ENCODE measurements around the gene AGBL4.

The AGBL4 gene

GRCh38 chr1:48678710-48679505 is 1344.8 kb downstream of the AGBL4 start:
- H3K4ac ChIP-seq (ENCODE audit: low read depth in 1 of 2, low read length in 2 of 2) = no peak overlapping the region
- H2BK5ac ChIP-seq (ENCODE audit: low read depth, low read length, poor library complexity, severe bottlenecking) = no peak overlapping the region
- no peak overlapping the region for H2BK120ac ChIP-seq (ENCODE audit: low read depth, low read length)
- DNase-seq = no peak
- no peak overlapping the region for H3K27ac ChIP-seq (ENCODE audit: low read length, poor library complexity, severe bottlenecking)
- H2BK15ac ChIP-seq (ENCODE audit: low read depth, poor library complexity, severe bottlenecking) = no peak overlapping the region
- H2AFZ ChIP-seq (ENCODE audit: low read depth, low read length) = no peak overlapping the region
- H3K36me3 ChIP-seq (ENCODE audit: control insufficient read depth in 1 of 2, insufficient read depth in 2 of 2, low read depth in 1 of 2, low read length in 2 of 2) = no peaks in the 10 kb centered on the region
- no peak overlapping the region for H4K91ac ChIP-seq (ENCODE audit: low read length)
- no peak overlapping the region for H3K14ac ChIP-seq (ENCODE audit: low read length in 2 of 2)
- H3K79me1 ChIP-seq (replicated peaks; ENCODE audit: low read length, poor library complexity, severe bottlenecking) = no peaks in the 10 kb centered on the region
- H3K23ac ChIP-seq (ENCODE audit: low read length in 2 of 2) = no peak overlapping the region
- no peak overlapping the region for H3K18ac ChIP-seq (ENCODE audit: low read depth in 1 of 2, low read length in 2 of 2)
- no peaks in the 10 kb centered on the region for H3K27me3 ChIP-seq (ENCODE audit: control insufficient read depth in 1 of 2, insufficient read depth in 1 of 2, low read length in 2 of 2)
- no peaks in the 10 kb centered on the region for H3K9me3 ChIP-seq (ENCODE audit: control insufficient read depth, low read length)
- no peak overlapping the region for H3K4me2 ChIP-seq (ENCODE audit: low read length, poor library complexity, severe bottlenecking)
- 81% methylated on average over 3 of the region's 3 CpGs for WGBS
- H2BK12ac ChIP-seq (ENCODE audit: low read length in 2 of 2) = no peak overlapping the region
- H4K8ac ChIP-seq (ENCODE audit: low read length) = no peak overlapping the region
- peaks cover 20% of the 10 kb centered on the region for H3K4me1 ChIP-seq (ENCODE audit: control insufficient read depth, insufficient read depth, low read depth, low read length)
- no peak overlapping the region for H3K4me3 ChIP-seq (ENCODE audit: insufficient read depth in 1 of 2, low read depth in 1 of 2, low read length in 2 of 2)
- H2AK5ac ChIP-seq (ENCODE audit: low read length, severe bottlenecking) = no peak overlapping the region
- no peak overlapping the region for H3K9ac ChIP-seq (ENCODE audit: low read length)

GRCh38 chr1:48677306-48678287 is 1346.2 kb downstream of the AGBL4 start:
- no peak overlapping the region for H2AK5ac ChIP-seq (ENCODE audit: low read length, severe bottlenecking)
- no peak overlapping the region for H3K4ac ChIP-seq (ENCODE audit: low read depth in 1 of 2, low read length in 2 of 2)
- no peak overlapping the region for H3K23ac ChIP-seq (ENCODE audit: low read length in 2 of 2)
- no peak overlapping the region for H2BK120ac ChIP-seq (ENCODE audit: low read depth, low read length)
- no peak overlapping the region for H3K14ac ChIP-seq (ENCODE audit: low read length in 2 of 2)
- no peak overlapping the region for H3K4me3 ChIP-seq (ENCODE audit: insufficient read depth in 1 of 2, low read depth in 1 of 2, low read length in 2 of 2)
- H3K79me1 ChIP-seq (replicated peaks; ENCODE audit: low read length, poor library complexity, severe bottlenecking) = no peaks in the 10 kb centered on the region
- H4K8ac ChIP-seq (ENCODE audit: low read length) = no peak overlapping the region
- peak; percentile 27 for DNase-seq
- no peak overlapping the region for H3K4me2 ChIP-seq (ENCODE audit: low read length, poor library complexity, severe bottlenecking)
- no peak overlapping the region for H4K91ac ChIP-seq (ENCODE audit: low read length)
- no peak overlapping the region for H3K27ac ChIP-seq (ENCODE audit: low read length, poor library complexity, severe bottlenecking)
- peaks cover 21% of the 10 kb centered on the region for H3K4me1 ChIP-seq (ENCODE audit: control insufficient read depth, insufficient read depth, low read depth, low read length)
- H2BK12ac ChIP-seq (ENCODE audit: low read length in 2 of 2) = no peak overlapping the region
- H2BK5ac ChIP-seq (ENCODE audit: low read depth, low read length, poor library complexity, severe bottlenecking) = no peak overlapping the region
- no peaks in the 10 kb centered on the region for H3K9me3 ChIP-seq (ENCODE audit: control insufficient read depth, low read length)
- H3K27me3 ChIP-seq (ENCODE audit: control insufficient read depth in 1 of 2, insufficient read depth in 1 of 2, low read length in 2 of 2) = no peaks in the 10 kb centered on the region
- H2BK15ac ChIP-seq (ENCODE audit: low read depth, poor library complexity, severe bottlenecking) = no peak overlapping the region
- 55% methylated on average over 22 of the region's 22 CpGs for WGBS
- no peak overlapping the region for H2AFZ ChIP-seq (ENCODE audit: low read depth, low read length)
- H3K36me3 ChIP-seq (ENCODE audit: control insufficient read depth in 1 of 2, insufficient read depth in 2 of 2, low read depth in 1 of 2, low read length in 2 of 2) = no peaks in the 10 kb centered on the region
- H3K9ac ChIP-seq (ENCODE audit: low read length) = no peak overlapping the region
- H3K18ac ChIP-seq (ENCODE audit: low read depth in 1 of 2, low read length in 2 of 2) = no peak overlapping the region

- Histone ChIP-seq H2AFZ (ENCODE audit: low read depth, low read length) (no peak overlapping the region), H3K27me3 (ENCODE audit: control insufficient read depth in 1 of 2, insufficient read depth in 1 of 2, low read length in 2 of 2) (no peaks in the 10 kb centered on the region), H3K79me1 (replicated peaks; ENCODE audit: low read length, poor library complexity, severe bottlenecking) (no peaks in the 10 kb centered on the region), H3K36me3 (ENCODE audit: control insufficient read depth in 1 of 2, insufficient read depth in 2 of 2, low read depth in 1 of 2, low read length in 2 of 2) (no peaks in the 10 kb centered on the region), H3K4me3 (ENCODE audit: insufficient read depth in 1 of 2, low read depth in 1 of 2, low read length in 2 of 2) (no peak overlapping the region), H3K14ac (ENCODE audit: low read length in 2 of 2) (no peak overlapping the region), H3K4me2 (ENCODE audit: low read length, poor library complexity, severe bottlenecking) (no peak overlapping the region), H4K91ac (ENCODE audit: low read length) (no peak overlapping the region), H2BK120ac (ENCODE audit: low read depth, low read length) (no peak overlapping the region), H2BK12ac (ENCODE audit: low read length in 2 of 2) (no peak overlapping the region), H2AK5ac (ENCODE audit: low read length, severe bottlenecking) (no peak overlapping the region), H3K23ac (ENCODE audit: low read length in 2 of 2) (no peak overlapping the region), H2BK15ac (ENCODE audit: low read depth, poor library complexity, severe bottlenecking) (no peak overlapping the region), H3K4ac (ENCODE audit: low read depth in 1 of 2, low read length in 2 of 2) (no peak overlapping the region), H3K4me1 (ENCODE audit: control insufficient read depth, insufficient read depth, low read depth, low read length) (peaks cover 21% of the 10 kb centered on the region), H4K8ac (ENCODE audit: low read length) (no peak overlapping the region), H3K27ac (ENCODE audit: low read length, poor library complexity, severe bottlenecking) (no peak overlapping the region), H3K9ac (ENCODE audit: low read length) (no peak overlapping the region), H3K18ac (ENCODE audit: low read depth in 1 of 2, low read length in 2 of 2) (no peak overlapping the region), H3K9me3 (ENCODE audit: control insufficient read depth, low read length) (no peaks in the 10 kb centered on the region), H2BK5ac (ENCODE audit: low read depth, low read length, poor library complexity, severe bottlenecking) (no peak overlapping the region)
- 67% methylated on average over 1 of the region's 2 CpGs for WGBS
- no peak for DNase-seq
These were observed 1346.9 kb downstream of the AGBL4 start for GRCh38 chr1:48676822-48677221.

- Histone ChIP-seq H3K4ac (ENCODE audit: low read depth in 1 of 2, low read length in 2 of 2) (no peak overlapping the region), H4K8ac (ENCODE audit: low read length) (no peak overlapping the region), H3K4me1 (ENCODE audit: control insufficient read depth, insufficient read depth, low read depth, low read length) (peaks cover 19% of the 10 kb centered on the region), H2AK5ac (ENCODE audit: low read length, severe bottlenecking) (peak overlapping the region; percentile 5), H3K36me3 (ENCODE audit: control insufficient read depth in 1 of 2, insufficient read depth in 2 of 2, low read depth in 1 of 2, low read length in 2 of 2) (no peaks in the 10 kb centered on the region), H3K9ac (ENCODE audit: low read length) (no peak overlapping the region), H3K4me3 (ENCODE audit: insufficient read depth in 1 of 2, low read depth in 1 of 2, low read length in 2 of 2) (no peak overlapping the region), H3K14ac (ENCODE audit: low read length in 2 of 2) (no peak overlapping the region), H3K27ac (ENCODE audit: low read length, poor library complexity, severe bottlenecking) (no peak overlapping the region), H3K9me3 (ENCODE audit: control insufficient read depth, low read length) (no peaks in the 10 kb centered on the region), H2BK5ac (ENCODE audit: low read depth, low read length, poor library complexity, severe bottlenecking) (no peak overlapping the region), H2BK120ac (ENCODE audit: low read depth, low read length) (no peak overlapping the region), H4K91ac (ENCODE audit: low read length) (no peak overlapping the region), H3K79me1 (replicated peaks; ENCODE audit: low read length, poor library complexity, severe bottlenecking) (no peaks in the 10 kb centered on the region), H3K18ac (ENCODE audit: low read depth in 1 of 2, low read length in 2 of 2) (no peak overlapping the region), H2BK12ac (ENCODE audit: low read length in 2 of 2) (no peak overlapping the region), H3K27me3 (ENCODE audit: control insufficient read depth in 1 of 2, insufficient read depth in 1 of 2, low read length in 2 of 2) (no peaks in the 10 kb centered on the region), H2BK15ac (ENCODE audit: low read depth, poor library complexity, severe bottlenecking) (no peak overlapping the region), H3K4me2 (ENCODE audit: low read length, poor library complexity, severe bottlenecking) (no peak overlapping the region), H2AFZ (ENCODE audit: low read depth, low read length) (no peak overlapping the region), H3K23ac (ENCODE audit: low read length in 2 of 2) (no peak overlapping the region)
- no peak for DNase-seq
- WGBS = 81% methylated on average over 5 of the region's 7 CpGs
These were observed 1347.4 kb downstream of the AGBL4 start for GRCh38 chr1:48676376-48676775.

All from mesenchymal stem cell (in vitro differentiated cells and primary cell).